NOMO-1 treated with DMSO at 0.1 percent for 48 hours (cell line): ENCODE data around the gene NCAM1.
"Not testable (repeated sequence)": the region's sequence is repeated elsewhere in the genome, so short reads cannot be mapped to it uniquely, and the experiment has no call there.

Source experiments
- DNase-seq: peaks from one replicate; lab custom pipeline; 2025; ENCODE audit not compliant: unreplicated experiment; lab: John Stamatoyannopoulos, UW

NCAM1 gene

DNA sequence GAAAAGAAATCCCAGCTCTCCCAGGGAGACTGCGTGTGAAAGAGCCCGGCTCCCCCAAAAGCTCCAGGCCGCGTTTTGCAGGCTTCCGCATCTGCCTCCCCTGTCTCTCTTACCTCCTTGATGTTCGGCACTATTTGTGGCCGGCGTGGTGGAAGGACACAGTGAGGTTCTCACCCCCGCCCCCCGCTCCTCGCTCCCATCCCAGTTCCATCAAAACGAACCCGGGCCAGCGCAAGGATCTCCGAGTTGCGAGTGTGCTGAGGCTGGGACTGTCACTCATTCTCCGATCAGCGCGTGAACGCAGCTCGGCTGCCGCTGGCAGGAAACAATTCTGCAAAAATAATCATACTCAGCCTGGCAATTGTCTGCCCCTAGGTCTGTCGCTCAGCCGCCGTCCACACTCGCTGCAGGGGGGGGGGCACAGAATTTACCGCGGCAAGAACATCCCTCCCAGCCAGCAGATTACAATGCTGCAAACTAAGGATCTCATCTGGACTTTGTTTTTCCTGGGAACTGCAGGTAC lies at the start of gene NCAM1:
TSS of gene NCAM1 (plus strand) at position 275 of the 523 bp plus-strand sequence.
- DNase-seq: peak; percentile 47

DNA sequence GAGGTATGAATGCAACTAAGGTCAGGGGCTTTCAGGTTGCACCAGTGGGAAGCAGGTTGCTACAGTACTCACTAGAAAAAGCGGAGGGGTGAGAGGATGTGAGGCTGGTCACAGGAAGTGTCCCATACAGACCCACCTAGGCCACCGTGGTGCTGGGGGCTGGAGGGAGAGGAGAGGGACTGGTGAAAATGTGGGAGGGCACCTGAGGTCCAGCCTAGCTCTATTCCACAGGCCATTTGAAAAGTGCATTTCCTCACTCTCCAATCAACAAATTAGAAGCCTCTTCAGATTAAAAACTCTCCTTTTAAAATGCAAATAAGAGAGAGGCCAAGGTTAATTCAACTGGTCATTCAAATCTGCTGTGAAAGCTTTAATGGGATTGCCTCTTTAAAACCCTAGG lies 38.6 kb upstream of the NCAM1 start:
- no peak for DNase-seq

DNA sequence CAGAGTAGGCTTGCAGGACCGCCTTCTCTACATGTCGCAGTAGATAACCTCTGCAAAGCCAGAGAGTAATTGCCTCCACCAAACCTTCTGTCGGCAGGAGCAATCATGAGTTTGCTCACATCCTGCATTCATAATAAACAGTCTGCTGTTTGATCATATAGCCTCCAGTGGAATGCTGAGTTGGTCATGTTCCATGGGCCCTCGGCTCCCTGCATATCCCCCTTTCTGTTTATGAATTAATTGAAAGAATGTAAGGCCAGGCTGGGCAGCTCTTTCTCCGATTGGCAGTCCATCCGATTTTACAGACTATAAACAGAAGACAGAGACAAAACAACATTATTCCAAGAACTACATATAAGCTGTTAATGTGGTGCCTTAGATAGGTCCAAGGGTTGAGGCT lies 36.4 kb upstream of the NCAM1 start:
- DNase-seq: not testable (repeated sequence)

DNA sequence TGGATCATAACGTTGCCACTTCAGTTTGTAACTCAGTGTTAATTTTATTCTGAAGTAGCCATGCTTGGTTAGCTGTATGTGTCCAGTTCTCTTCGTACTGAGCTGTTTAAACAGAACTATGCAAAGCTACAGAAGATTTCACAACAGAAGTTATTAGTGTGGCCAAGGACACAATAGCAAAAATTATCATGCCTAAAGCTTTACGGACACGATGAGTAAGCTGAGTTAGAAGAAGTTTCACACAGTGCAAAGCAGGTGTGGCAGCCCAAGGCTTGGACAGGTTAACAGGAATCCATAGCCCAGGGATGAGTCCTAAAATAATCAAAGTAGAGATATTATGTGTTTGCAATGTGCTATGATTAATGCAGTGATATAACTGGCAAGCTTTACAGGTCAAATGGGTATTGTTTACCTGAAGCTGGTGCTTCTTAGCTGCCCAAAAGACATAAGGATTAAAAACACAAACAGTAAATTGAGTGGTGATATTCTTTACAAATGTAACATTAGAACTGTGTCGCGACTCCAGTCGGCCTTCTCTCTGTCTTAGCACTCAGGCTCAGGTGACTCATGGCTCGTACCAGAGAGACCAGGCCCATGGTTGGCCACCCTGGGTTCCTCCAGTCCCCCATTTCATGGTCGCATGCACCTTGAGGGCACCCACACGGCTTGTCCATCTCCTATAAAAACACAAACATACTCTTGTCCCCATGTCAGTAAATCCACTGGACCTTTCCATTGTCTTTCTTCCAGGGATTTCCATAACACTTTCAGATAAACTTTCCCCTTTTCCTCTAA lies 35.5 kb upstream of the NCAM1 start:
- DNase-seq: no peak

DNA sequence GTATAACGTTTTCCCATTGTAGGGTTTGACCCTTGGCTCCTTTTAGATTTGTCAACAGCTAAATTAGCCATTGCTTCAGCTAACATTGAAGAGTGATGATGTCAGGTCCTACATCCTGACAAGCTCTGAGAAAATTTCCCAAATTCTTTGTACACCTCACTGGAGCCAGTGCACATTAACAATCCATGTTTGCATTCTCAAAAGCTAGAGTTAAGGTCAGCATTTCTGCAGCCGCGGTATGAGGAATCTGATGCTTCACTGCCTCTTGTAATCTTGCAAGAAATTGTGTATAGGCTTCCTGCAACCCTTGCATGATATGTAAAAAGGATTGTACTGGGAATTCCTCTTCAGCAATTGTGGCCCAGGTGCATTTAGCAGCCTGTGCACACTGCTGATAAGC lies 33.1 kb upstream of the NCAM1 start:
- DNase-seq: no peak

DNA sequence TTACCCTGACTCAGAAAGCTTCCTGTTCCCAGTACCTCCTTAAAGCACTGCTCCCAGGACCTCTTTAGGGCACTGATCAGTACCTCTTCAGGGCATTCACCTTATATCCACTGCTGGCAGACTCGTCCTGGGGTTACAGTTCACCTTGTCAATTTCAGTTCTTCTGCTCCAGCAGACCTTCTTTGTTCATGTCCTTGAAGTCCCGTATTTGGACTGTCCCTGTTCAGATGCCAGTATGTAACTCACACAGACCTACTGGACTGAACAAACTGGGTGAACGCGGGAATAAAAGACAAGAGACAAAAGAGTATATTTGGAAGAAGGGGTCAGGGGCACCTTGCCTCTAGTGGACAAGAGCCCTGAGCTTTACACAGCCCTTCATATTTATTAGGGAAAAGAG lies 31.8 kb upstream of the NCAM1 start:
- DNase-seq: no peak

DNA sequence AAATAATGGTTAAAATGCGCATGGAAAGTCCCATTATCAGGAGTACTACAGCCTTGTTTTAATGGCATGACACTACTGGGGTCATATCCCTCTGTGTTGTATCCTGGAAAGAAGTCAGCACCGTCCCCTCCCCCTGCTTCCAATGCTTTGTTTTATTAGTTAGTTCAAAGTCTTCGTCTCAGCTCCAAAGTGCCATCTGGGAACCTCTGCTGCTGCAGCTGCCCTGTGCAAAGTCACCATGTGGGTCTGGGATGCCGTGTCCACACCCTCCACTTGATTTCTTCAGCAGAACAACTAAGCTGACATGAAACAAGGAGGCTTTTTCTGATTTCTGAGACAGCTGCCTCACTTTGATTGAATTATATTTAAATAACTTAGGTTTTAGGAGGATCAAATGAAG lies 29.5 kb upstream of the NCAM1 start:
- DNase-seq: no peak

DNA sequence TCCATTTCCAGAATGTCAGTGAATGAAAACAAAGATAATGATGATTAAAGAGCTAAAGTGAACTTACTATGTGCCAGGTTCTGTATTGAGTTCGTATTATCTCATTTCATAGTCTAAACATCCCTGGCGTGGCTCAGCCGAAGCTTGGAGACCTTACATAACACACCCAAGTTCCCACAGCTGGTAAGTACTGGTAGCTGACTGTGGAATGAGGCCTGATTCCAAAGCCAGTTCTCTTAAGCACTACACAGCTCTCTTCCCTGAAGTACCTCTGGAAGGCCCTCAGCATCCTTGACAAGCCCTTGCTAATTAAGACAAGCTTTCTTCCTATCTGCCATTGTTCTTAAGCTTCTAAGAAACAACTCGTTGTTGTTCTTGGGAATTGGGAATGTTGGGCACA lies 28.6 kb upstream of the NCAM1 start:
- no peak for DNase-seq

DNA sequence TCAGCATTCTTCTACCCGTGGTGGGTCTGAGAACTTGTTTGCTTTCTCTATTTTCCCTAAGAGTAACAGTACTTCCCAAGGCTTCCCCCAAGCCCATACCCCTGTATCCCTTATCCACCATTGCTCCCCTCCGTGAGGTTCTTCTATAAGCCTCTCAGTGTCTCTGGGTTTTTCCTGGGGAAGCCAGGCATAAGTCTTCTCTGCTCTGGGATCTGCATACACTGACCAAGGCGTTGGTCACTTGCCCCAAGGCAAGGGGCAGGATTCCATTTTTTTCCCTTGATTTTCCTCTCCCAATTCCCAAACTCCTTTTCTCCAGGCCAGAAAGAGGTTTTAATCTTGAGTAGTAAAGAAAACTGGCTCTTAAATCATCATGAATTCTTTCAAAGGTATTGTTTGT lies 27.2 kb upstream of the NCAM1 start:
- no peak for DNase-seq

DNA sequence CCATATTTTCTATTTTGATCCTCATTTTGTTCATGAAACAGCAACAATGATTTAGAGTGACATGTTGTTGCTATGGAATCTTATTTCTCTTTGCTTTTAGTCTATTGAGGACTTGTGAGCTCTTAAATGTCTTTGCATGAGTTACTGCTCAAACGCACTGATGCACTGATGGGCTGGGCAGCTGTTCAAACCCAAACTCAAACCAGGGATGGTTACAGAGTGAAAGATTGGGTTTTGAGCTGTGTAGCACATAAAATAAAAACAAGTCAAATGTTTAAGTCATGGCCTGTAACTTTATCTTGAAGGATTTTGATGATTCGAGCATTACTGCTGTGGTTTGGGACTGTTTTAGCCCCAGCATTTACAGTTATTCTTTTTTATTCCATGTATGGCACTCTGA lies 20.1 kb upstream of the NCAM1 start:
- DNase-seq: no peak

DNA sequence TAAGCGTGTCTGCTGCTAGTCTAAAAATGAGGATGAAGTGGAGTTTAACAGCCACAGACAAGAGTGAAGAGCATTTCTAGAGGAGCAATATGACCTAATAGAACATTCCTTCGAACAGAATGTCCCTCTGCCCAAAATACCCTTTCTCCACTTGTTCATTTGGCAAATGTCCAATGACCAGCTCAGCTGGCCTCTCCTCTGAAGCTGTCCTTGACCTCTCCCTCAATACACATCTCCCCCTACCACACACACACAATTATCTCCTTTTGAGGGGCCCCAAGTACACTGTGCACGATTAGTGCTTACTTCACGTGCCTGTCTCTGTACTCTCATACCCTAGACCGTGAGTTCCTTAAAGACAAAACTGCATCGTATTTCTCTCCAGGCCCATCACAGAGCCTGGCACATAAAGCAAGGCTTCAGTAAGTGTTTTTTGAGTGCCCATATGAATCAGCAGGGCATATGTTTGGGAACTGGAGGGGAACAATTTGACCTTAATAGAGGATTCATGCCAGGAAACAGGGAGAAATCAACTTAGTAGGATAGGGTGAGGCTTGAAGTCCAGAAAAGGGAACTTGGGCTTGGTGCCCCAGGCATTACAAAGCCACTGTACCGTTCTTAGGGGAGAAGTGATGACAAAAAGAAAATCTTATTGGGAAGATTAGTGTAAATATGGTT lies 18.1 kb upstream of the NCAM1 start:
- DNase-seq: peak; percentile 3

DNA sequence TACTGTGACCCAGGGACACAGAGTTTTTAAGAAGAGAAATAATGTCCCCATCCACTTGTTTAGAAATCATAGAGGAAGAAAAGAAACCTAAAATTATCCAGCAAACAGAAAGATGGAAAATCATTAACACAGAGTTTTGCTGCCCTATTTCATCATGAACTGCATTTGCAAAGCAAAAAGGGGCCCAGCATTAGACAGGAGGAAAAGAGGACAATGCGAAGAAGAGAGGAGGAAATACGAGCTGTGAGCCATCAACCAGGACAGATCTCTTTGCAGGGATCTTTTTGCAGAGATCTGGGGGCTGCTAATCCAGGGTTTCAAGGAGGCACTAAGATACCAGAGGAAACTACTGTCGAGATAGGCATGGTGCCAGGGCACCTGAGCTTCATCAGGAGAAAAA lies 14.4 kb upstream of the NCAM1 start:
- no peak for DNase-seq

DNA sequence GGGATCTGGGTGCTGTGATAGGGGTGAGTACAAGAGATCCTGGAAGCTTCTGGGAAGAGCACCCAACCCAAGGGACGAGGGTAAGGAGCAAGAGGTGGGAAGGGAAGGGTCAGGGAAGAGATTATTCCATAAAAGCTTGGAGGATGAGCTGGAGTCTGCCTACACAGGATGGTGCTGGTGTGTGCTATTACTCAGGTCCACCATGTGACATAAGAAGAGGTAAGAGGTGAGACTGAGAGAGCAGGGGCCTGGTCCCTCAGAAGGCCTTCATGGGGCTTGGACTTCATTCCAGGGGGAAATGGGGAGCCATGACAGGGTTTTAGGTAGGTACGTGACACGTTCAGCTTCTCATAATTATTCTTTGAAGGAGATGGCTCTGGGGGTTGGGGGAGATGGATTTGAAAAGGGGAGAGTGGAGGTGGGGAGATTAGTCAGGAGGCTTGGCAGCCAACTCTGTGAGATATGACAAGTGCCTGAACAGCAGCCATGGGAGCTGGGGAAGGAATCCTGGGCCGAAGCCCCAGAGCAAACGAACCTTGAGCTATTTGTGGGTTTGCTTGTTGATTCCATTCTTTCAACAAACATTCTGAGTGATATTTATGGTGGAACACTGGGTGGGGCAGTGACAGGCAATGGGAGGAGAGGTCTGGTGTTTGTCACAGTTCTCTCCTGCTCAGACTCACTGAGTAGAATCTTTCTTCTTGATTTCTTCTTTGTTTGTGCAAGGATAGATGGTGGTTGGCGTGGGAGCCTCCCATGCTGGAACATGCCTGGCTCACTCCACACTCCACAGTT lies 11.2 kb upstream of the NCAM1 start:
- DNase-seq: no peak

DNA sequence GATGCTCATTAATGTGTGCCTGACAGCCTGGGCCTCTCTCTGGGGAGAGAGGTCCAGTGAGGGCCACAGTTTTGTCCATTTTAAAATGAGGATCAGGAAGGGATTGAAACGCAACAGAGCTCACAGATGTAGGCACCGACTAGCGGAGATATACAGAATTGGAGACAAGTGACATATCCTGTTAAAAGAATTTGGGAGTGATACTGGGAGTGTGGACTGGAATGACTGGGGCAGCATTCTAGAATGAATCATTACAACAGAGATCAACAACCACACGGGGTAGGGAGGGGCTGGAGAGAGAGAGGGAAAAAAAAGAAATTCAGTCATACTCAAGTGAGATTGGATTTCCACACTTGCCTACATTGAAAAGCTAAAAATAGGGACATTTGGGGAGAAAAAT lies 2.5 kb upstream of the NCAM1 start:
- no peak for DNase-seq

DNA sequence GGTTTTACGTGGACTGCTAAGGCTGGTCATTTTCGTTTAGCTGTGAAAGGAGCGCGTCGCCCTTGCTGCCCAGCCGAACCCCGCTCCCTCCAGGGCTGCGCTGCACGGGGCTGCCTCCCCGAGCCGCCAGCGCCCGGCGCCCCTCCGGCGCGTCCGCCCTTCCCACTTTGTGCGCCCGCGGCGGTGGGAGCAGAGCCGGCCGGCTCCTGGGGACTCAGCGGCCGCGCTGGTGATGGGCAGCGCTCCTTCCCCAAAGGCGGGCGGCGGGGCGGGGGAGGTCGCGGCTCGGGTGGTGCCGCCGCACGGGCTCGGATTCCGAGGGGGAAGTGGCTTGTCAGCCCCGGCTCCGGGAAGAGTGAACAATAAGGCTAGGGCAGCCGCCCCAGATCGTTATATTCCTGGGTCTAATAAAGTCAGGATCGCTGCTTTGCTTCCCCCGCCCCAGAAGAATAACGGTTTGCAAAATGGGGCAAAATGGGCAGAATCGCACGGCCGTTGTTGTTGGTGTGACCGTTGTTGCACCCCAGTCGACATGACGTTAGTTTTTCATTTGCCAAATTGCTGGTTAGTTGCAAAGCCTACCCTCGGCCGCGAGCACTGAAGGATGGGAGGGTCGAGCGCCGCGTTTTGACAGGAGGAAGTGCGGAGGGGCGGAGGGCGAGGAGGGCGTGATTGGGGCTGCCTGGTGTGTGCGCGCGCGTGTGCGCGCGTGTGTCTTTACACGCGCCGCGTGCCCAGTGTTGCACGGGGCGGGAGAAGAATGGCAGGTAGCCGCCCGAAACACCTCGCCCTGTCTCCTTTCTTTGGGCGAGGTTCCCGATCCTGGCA lies 745 bp downstream of the NCAM1 start:
- peak; percentile 4 for DNase-seq

DNA sequence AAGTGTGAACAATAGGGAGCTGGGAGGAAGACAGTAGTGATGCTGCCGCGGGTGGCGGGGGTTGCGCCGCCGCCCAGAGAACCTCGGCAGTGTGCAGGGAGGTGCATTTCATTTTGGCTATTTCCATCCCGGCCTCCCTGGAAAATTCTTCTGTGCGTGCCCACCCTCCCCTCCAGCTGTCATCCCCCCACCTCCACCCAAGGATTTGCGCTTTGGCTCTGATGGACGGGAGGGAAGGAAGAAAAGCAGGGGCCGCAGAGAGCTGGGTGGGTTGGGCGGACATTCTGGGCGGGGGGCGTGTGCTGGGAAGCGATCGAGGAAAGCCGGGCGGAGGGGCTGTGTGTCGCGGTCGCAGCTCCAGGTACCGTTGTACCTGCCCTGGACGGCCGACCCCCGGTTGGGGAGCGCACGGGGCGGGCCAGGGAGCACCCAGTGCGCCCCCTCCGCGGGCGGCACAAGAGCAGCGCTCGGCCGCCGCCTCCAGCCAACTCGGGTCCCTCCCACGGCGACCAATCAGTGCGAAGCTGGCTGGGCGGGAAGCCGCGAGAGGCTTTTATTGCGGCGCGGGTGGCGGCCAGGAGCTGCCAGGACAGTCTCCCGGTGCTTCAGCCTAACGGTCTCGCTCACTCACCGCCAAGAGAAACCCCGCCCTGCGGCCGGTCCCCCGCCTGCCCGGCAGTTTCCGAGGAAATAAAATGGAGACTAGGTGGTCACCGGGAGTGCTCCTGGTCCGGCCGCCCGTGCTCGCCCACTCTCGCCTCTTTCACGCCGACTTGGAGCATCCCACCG lies 1.6 kb downstream of the NCAM1 start:
- DNase-seq: peak; percentile 18

DNA sequence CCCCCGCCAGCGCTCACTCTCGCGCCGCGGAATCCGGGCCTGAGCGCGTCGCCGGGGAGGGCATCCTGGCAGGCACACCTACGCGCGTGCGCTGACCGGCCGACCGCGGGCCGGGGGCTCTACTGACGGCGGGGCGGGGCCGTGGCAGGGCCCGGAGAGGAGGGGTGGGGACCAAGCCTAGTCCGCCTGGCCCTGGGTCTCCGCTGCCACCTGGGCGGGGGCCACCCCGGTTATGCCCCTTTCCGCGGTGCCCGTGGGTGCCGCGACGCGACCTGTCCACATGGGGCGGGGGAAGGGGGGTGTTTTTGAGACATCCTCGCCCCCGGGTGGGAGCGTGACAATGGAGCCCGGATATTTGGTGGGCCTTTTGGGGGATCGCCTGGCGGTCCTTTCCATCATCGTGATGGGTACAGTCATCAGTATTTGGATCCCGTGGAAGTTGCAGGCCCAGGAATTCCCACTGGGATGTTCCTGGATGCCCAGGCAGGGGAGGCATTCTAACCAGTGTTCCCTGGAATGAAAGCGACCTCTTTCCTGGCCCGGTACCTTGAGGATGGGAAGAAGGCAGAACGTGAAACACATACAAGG lies 2.2 kb downstream of the NCAM1 start:
- DNase-seq: no peak

DNA sequence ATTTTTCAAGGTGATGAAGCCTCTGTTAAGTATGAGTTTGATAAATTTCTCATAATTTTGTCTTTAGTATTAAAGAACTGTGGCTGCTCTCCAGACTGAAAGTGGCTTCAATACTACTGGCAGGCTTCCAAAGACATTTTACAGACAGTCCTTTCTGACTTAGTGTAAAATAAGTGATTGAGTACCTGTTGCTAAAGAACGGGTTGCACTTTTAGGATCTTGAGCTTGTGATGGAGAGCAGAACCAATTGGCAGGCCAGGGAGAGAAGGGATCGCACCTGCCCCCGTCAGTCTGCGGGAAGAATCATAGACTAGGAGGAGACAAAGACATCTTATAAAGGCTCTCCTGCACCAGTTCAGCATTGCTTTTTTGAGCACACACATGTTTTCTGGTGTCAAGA lies 4.4 kb downstream of the NCAM1 start:
- DNase-seq: no peak

DNA sequence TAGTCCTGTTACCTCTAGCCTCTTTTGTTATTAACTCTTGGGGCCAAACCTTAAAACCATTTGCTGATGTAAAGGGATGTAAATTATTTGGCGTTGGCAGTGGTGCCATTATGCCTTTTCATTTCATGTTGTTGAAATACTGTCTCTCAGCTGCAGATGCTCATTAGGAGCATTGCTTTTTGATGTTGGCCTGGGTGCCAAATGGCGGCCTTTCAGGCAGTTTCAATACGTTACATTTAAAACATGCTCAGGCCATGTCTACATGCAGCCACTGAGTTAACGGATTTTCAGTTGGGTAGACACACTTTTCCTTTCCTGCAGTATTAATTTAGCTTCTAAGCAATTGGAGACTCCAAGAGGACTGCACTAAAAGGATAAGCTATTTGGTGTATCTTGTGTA lies 5.3 kb downstream of the NCAM1 start:
- no peak for DNase-seq

DNA sequence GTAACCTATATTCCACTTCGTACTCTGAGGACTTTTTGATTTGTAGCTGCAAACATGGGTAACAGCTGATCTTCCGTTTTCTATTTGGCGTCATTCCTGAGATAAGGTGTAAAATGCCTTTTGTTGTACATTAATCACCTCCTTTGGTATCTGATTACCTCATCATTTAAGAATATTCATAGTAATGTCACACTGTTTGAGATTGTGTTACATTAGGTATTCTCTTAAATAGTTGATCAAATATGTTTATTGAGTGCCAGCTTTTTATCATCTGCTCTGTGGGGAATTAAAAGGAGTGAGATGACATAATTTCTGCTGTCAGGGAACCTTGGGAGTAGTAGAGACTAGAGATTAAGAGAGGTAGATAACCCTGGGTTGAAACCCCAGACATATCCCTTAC lies 5.9 kb downstream of the NCAM1 start:
- no peak for DNase-seq
